A549 (cell line): ENCODE results near the gene EFEMP1. TPM values are rescaled to one million over a fixed set of nuclear protein-coding genes. Genes with fewer than 3 reads are reported as not detected.

Source experiments
- ATAC-seq, 2 experiments: fragments of 200-7000 bp in 1 of 2; fragments of >200 bp in 1 of 2; cut with Nextera tagmentation in 1 of 2; cut with Tn5 transposase in 1 of 2; 3 replicates each; pipeline versions ENCODE4 v1.8.0 to v1.9.1; 2018 to 2020; ENCODE audit warnings: mild to moderate bottlenecking in 1 of 2, moderate library complexity in 1 of 2
- CTCF ChIA-PET: fragments of 300-600 bp; sonication (Branson Sonifier 250); formaldehyde crosslinking; extraction: SDS; loops from one replicate; lab custom pipeline; 2021; ENCODE audit warnings: antibody characterized with exemption, inconsistent platforms; lab: Yijun Ruan, JAX
- POLR2A ChIA-PET: fragments of 350-600 bp; formaldehyde crosslinking; extraction: SDS; loops from one replicate; lab custom pipeline; 2021; ENCODE audit warnings: antibody characterized with exemption, inconsistent platforms; lab: Yijun Ruan, JAX
- DNase-seq, 2 experiments: peaks; one replicate each; pipeline versions ENCODE4 v3.0.0 to v3.0.0-alpha.2; 2011 to 2016; ENCODE audit warnings: low read depth in 1 of 2, low spot score in 1 of 2
- FAIRE-seq: peaks from 2 replicates; lab custom pipeline; 2011; peaks lifted over from hg19 to GRCh38; lab: Jason Lieb, UNC
- H3K27ac ChIP-seq, 2 experiments: fragments of >200 bp; sonication (Bioruptor Twin); formaldehyde crosslinking; 3 replicates each; pipeline ENCODE4 v1.5.1; 2016 to 2017
- H3K4me1 ChIP-seq: fragments of >200 bp; sonication (Bioruptor Twin); formaldehyde crosslinking; 3 replicates; pipeline ENCODE4 v1.6.1; 2016
- H3K4me2 ChIP-seq: fragments of >200 bp; sonication (Bioruptor Twin); formaldehyde crosslinking; 3 replicates; pipeline ENCODE4 v1.6.1; 2016
- H3K4me3 ChIP-seq: fragments of >200 bp; sonication (Bioruptor Twin); formaldehyde crosslinking; 3 replicates; pipeline ENCODE4 v1.5.1; 2016
- H3K9me3 ChIP-seq: fragments of >200 bp; sonication (Bioruptor Twin); formaldehyde crosslinking; 3 replicates; pipeline ENCODE4 v1.6.1; 2016
- BHLHE40 ChIP-seq: IDR thresholded peaks from 2 replicates; pipeline ENCODE4 v1.6.1; 2012; ENCODE audit warnings: low read depth, low read length, inconsistent platforms
- CEBPB ChIP-seq, 2 experiments: fragments of >200 bp in 1 of 2; sonication (Bioruptor Twin) in 1 of 2; formaldehyde crosslinking in 1 of 2; IDR thresholded peaks; 2 replicates each; pipeline ENCODE4 v1.6.1; 2012 to 2016
- CHD2 ChIP-seq: fragments of 150-350 bp; IDR thresholded peaks from 2 replicates; pipeline ENCODE4 v1.6.1; 2014; ENCODE audit warnings: low read length; ENCODE audit not compliant: partially characterized antibody
- CHD4 ChIP-seq: fragments of 200-600 bp; sonication (generic); IDR thresholded peaks from 2 replicates; pipeline ENCODE4 v1.6.1; 2016; ENCODE audit warnings: antibody characterized with exemption, mild to moderate bottlenecking, borderline replicate concordance
- EHMT2 ChIP-seq: fragments of 200-600 bp; sonication (generic); IDR thresholded peaks from 2 replicates; pipeline ENCODE4 v1.6.1; 2016; ENCODE audit warnings: antibody characterized with exemption, low read depth, mild to moderate bottlenecking, moderate library complexity
- ESRRA ChIP-seq: fragments of 150-350 bp; IDR thresholded peaks from 2 replicates; pipeline ENCODE4 v1.6.1; 2014; ENCODE audit warnings: mild to moderate bottlenecking, low read length, borderline replicate concordance
- FOXS1 ChIP-seq: fragments of 250-450 bp; sonication (Bioruptor Pico); IDR thresholded peaks from 2 replicates; pipeline ENCODE4 v1.5.0; 2020; ENCODE audit warnings: mild to moderate bottlenecking, moderate library complexity
- GATA3 ChIP-seq: IDR thresholded peaks from 2 replicates; pipeline ENCODE4 v1.6.1; 2012; ENCODE audit warnings: borderline replicate concordance
- HDAC2 ChIP-seq: fragments of 200-600 bp; sonication (generic); IDR thresholded peaks from 2 replicates; pipeline ENCODE4 v1.6.1; 2016
- HOXB13 ChIP-seq: fragments of 250-450 bp; sonication (Bioruptor Pico); IDR thresholded peaks from 2 replicates; pipeline ENCODE4 v1.5.0; 2020; ENCODE audit warnings: low read depth, mild to moderate bottlenecking, moderate library complexity
- JUN ChIP-seq, 2 experiments: fragments of >200 bp; sonication (Bioruptor Twin); formaldehyde crosslinking; IDR thresholded peaks; 2 replicates in 1 of 2; 3 replicates in 1 of 2; pipeline ENCODE4 v1.6.1; 2016 to 2017
- JUNB ChIP-seq: fragments of >200 bp; sonication (Bioruptor Twin); formaldehyde crosslinking; IDR thresholded peaks from 2 replicates; pipeline ENCODE4 v1.6.1; 2016
- KDM1A ChIP-seq: fragments of 200-600 bp; sonication (generic); IDR thresholded peaks from 2 replicates; pipeline ENCODE4 v1.6.1; 2016; ENCODE audit warnings: low read depth, mild to moderate bottlenecking
- MAFK ChIP-seq: fragments of 450-650 bp; IDR thresholded peaks from 2 replicates; pipeline ENCODE4 v1.6.1; 2014; ENCODE audit not compliant: partially characterized antibody
- MYC ChIP-seq: IDR thresholded peaks from 2 replicates; pipeline ENCODE4 v1.6.1; 2012; ENCODE audit warnings: mild to moderate bottlenecking, inconsistent platforms, low read length, improper control_type of control experiment, borderline replicate concordance
- NR3C1 ChIP-seq: fragments of >200 bp; sonication (Bioruptor Twin); formaldehyde crosslinking; IDR thresholded peaks from 3 replicates; pipeline ENCODE4 v1.6.1; 2017
- POLR2A ChIP-seq: IDR thresholded peaks from 2 replicates; pipeline ENCODE4 v1.6.1; 2012; ENCODE audit warnings: mild to moderate bottlenecking, low read length
- POLR2AphosphoS2 ChIP-seq: conservative IDR thresholded peaks from 2 replicates; pipeline ENCODE4 v1.6.1; 2012; ENCODE audit warnings: low read length, improper control_type of control experiment, inconsistent platforms
- RAD21 ChIP-seq, 2 experiments: fragments of >200 bp in 1 of 2; sonication (Bioruptor Twin) in 1 of 2; formaldehyde crosslinking in 1 of 2; IDR thresholded peaks in 1 of 2; conservative IDR thresholded peaks in 1 of 2; 2 replicates in 1 of 2; 3 replicates in 1 of 2; pipeline ENCODE4 v1.6.1; 2012 to 2018; ENCODE audit warnings: inconsistent platforms in 1 of 2
- RNF2 ChIP-seq: fragments of 200-600 bp; sonication (generic); IDR thresholded peaks from 2 replicates; pipeline ENCODE4 v1.6.1; 2016; ENCODE audit warnings: low read depth, mild to moderate bottlenecking, antibody characterized with exemption, moderate library complexity, borderline replicate concordance
- SMC3 ChIP-seq: fragments of >200 bp; sonication (Bioruptor Twin); formaldehyde crosslinking; IDR thresholded peaks from 3 replicates; pipeline ENCODE4 v1.6.1; 2018; ENCODE audit warnings: inconsistent platforms
- SREBF2 ChIP-seq: fragments of 450-650 bp; IDR thresholded peaks from 2 replicates; pipeline ENCODE4 v1.6.1; 2014; ENCODE audit warnings: mild to moderate bottlenecking, moderate library complexity
- TFCP2L1 ChIP-seq: fragments of 250-450 bp; sonication (Bioruptor Pico); IDR thresholded peaks from 2 replicates; pipeline ENCODE4 v1.5.0; 2021; ENCODE audit warnings: mild to moderate bottlenecking
- TP53 ChIP-seq: fragments of 250-450 bp; sonication (Bioruptor Pico); IDR thresholded peaks from 2 replicates; pipeline ENCODE4 v1.5.0; 2021; ENCODE audit warnings: mild to moderate bottlenecking, moderate library complexity
- ZC3H11A ChIP-seq: fragments of 450-650 bp; IDR thresholded peaks from 2 replicates; pipeline ENCODE4 v1.6.1; 2014; ENCODE audit warnings: antibody characterized with exemption, mild to moderate bottlenecking
- ZFP36 ChIP-seq: fragments of 450-650 bp; IDR thresholded peaks from 2 replicates; pipeline ENCODE4 v1.6.1; 2014; ENCODE audit warnings: borderline replicate concordance; ENCODE audit not compliant: partially characterized antibody
- ZNF302 ChIP-seq: fragments of 250-450 bp; sonication (Bioruptor Pico); IDR thresholded peaks from 2 replicates; pipeline ENCODE4 v1.9.0; 2021; ENCODE audit warnings: inconsistent platforms, mild to moderate bottlenecking, moderate library complexity
- ZSCAN20 ChIP-seq: fragments of 250-450 bp; sonication (Bioruptor Pico); IDR thresholded peaks from 2 replicates; pipeline ENCODE4 v1.8.0; 2022; ENCODE audit warnings: mild to moderate bottlenecking, moderate library complexity
- WGBS: methylation state at CpG from one replicate; pipeline ENCODE4 v1.1.6; 2017; ENCODE audit errors: missing lambda C conversion rate; 5-methylcytosine and 5-hydroxymethylcytosine counted together
- polyA plus RNA-seq, 4 experiments: library from polyadenylated mRNA; depleted of rRNA in 3 of 4; stranded (reverse); fragments of >200 nt; fragmentation: RNase III in 1 of 4; extraction: RNeasy Plus Mini Kit Qiagen cat#74134 plus additional on column Dnase treatment in 1 of 4; gene quantifications; 2 replicates in 3 of 4; 3 replicates in 1 of 4; pipeline ENCODE4 v1.2.3, GENCODE V29; 2011 to 2017
- TF ChIP-seq, protein P1 (sequence below): IDR thresholded peaks from 2 replicates; pipeline ENCODE4 v1.6.1; 2012
- TF ChIP-seq, protein P2 (sequence below): fragments of >200 bp; sonication (Bioruptor Twin); formaldehyde crosslinking; IDR thresholded peaks from 3 replicates; pipeline ENCODE4 v1.6.1; 2016
- TF ChIP-seq, protein P3 (sequence below): fragments of >200 bp; sonication (Bioruptor Twin); formaldehyde crosslinking; IDR thresholded peaks from 2 replicates; pipeline ENCODE4 v1.6.1; 2016

EFEMP1 gene
- polyA plus RNA-seq, 2 of the 4 experiments (the other 2 are of a cell fraction), result 48.5 to 59.2 TPM

GRCh38 chr2:55874338-55874737, 49.2 kb downstream of the EFEMP1 start:
- no peaks in the 10 kb centered on the region for H3K9me3 ChIP-seq
- WGBS, result 97% methylated on average over 2 of the region's 2 CpGs
- no peak for ATAC-seq
- TF ChIP-seq CEBPB (IDR thresholded peaks at IDR 0.05) (peak; percentile 38 to 46; a peak in 2 of 4 replicates), EHMT2 (no peak)
- no peak for FAIRE-seq
- peaks cover 19% of the 10 kb centered on the region; the same call in 2 of the 3 replicates for H3K4me1 ChIP-seq
- H3K27ac ChIP-seq, result no peak overlapping the region
- DNase-seq, result no peak
- no peak overlapping the region for H3K4me3 ChIP-seq
- H3K4me2 ChIP-seq, result no peak overlapping the region
- ChIA-PET POLR2A (no interaction called here), CTCF (interaction anchor here (1.2 to 2.0 kb wide), 3 partner anchors 11 to 87 kb away, joined by 3 to 7 read pairs (median 3); no protein-coding TSS in a partner anchor)

DNA sequence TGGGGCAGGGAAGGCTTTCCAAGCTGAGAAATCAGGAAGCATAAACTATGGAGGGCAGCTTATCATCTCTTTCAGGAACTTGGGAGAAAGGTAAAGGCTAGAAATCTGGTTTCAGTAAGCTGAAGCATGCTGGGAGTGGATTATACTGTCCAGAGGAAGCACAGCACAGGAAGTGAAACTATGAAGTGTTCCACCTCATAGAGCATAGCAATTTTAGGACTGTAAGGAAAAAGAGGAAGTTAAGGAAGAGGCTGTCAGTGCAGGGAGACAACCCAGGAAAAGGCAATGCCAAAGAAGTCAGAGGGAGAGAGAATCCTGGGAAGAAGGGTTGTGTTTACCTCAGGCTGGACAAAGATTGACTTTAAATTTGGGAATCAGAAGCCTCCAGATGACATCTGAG, 51.9 kb downstream of the EFEMP1 start:
- CTCF ChIA-PET, result interaction anchor here (1.3 kb wide), 1 partner anchor 138 kb away, joined by 3 read pairs; no protein-coding TSS in a partner anchor
- Histone ChIP-seq H3K9me3 (no peaks in the 10 kb centered on the region), H3K4me1 (peaks cover 14% of the 10 kb centered on the region; the same call in 2 of the 3 replicates), H3K27ac (peak overlapping the region in 1 of 2 experiments; percentile 47; a peak in 3 of 6 replicates), H3K4me2 (no peak overlapping the region), H3K4me3 (no peak overlapping the region)
- POLR2A ChIA-PET, result no interaction called here
- TF ChIP-seq, protein P1, sequence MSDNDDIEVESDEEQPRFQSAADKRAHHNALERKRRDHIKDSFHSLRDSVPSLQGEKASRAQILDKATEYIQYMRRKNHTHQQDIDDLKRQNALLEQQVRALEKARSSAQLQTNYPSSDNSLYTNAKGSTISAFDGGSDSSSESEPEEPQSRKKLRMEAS, result no peak
- TF ChIP-seq BHLHE40 (no peak), ZNF302 (CRISPR knock-in tag) (no peak), ZFP36 (no peak), NR3C1 (no peak), POLR2A (no peak), CHD4 (no peak), SREBF2 (no peak), JUNB (no peak), ESRRA (no peak), FOXS1 (CRISPR knock-in tag) (no peak), KDM1A (no peak), RAD21 (conservative IDR thresholded peaks at IDR 0.05 in 1 of 2, IDR thresholded peaks at IDR 0.05 in 1 of 2) (no peak), RNF2 (no peak)
- TF ChIP-seq, protein P2, sequence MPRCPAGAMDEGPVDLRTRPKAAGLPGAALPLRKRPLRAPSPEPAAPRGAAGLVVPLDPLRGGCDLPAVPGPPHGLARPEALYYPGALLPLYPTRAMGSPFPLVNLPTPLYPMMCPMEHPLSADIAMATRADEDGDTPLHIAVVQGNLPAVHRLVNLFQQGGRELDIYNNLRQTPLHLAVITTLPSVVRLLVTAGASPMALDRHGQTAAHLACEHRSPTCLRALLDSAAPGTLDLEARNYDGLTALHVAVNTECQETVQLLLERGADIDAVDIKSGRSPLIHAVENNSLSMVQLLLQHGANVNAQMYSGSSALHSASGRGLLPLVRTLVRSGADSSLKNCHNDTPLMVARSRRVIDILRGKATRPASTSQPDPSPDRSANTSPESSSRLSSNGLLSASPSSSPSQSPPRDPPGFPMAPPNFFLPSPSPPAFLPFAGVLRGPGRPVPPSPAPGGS, result no peak
- ATAC-seq (no peak), DNase-seq (no peak), FAIRE-seq (no peak)

- no peak for FAIRE-seq
- Histone ChIP-seq H3K4me1 (peaks cover 12% of the 10 kb centered on the region), H3K9me3 (no peaks in the 10 kb centered on the region), H3K4me3 (no peak overlapping the region), H3K27ac (peak overlapping the region in 1 of 2 experiments; percentile 50; a peak in 3 of 6 replicates), H3K4me2 (no peak overlapping the region)
- CTCF ChIA-PET, result interaction anchor here (0.9 to 1.0 kb wide), 2 partner anchors 11 to 26 kb away, joined by 4 read pairs; no protein-coding TSS in a partner anchor
- TF ChIP-seq MAFK (no peak), POLR2A (no peak), SMC3 (no peak), GATA3 (no peak), MYC (no peak), ZSCAN20 (CRISPR knock-in tag) (no peak), RAD21 (conservative IDR thresholded peaks at IDR 0.05 in 1 of 2, IDR thresholded peaks at IDR 0.05 in 1 of 2) (no peak), POLR2AphosphoS2 (no peak), ZC3H11A (no peak), TP53 (CRISPR knock-in tag) (no peak), ZNF302 (CRISPR knock-in tag) (no peak), CHD4 (no peak), BHLHE40 (no peak), HOXB13 (CRISPR knock-in tag) (no peak), CHD2 (no peak), RNF2 (no peak), JUN (IDR thresholded peaks at IDR 0.05) (no peak), HDAC2 (no peak), TFCP2L1 (CRISPR knock-in tag) (no peak)
- TF ChIP-seq, protein P3, sequence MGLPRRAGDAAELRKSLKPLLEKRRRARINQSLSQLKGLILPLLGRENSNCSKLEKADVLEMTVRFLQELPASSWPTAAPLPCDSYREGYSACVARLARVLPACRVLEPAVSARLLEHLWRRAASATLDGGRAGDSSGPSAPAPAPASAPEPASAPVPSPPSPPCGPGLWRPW, result no peak
- no peak for DNase-seq
- ATAC-seq, result no peak
- WGBS, result 91% methylated on average over 5 of the region's 5 CpGs
- POLR2A ChIA-PET, result no interaction called here
Observed at GRCh38 chr2:55869637-55870325, 53.8 kb downstream of the EFEMP1 start.
